HG03354 (cell line): ENCODE measurements around the gene KDELR1.

Experiments used
- ATAC-seq: cut with Tn5 transposase; IDR thresholded peaks from one replicate; pipeline ENCODE4 v1.9.1; 2021; ENCODE audit warnings: mild to moderate bottlenecking; ENCODE audit not compliant: unreplicated experiment, poor library complexity, severe bottlenecking

Gene KDELR1

DNA sequence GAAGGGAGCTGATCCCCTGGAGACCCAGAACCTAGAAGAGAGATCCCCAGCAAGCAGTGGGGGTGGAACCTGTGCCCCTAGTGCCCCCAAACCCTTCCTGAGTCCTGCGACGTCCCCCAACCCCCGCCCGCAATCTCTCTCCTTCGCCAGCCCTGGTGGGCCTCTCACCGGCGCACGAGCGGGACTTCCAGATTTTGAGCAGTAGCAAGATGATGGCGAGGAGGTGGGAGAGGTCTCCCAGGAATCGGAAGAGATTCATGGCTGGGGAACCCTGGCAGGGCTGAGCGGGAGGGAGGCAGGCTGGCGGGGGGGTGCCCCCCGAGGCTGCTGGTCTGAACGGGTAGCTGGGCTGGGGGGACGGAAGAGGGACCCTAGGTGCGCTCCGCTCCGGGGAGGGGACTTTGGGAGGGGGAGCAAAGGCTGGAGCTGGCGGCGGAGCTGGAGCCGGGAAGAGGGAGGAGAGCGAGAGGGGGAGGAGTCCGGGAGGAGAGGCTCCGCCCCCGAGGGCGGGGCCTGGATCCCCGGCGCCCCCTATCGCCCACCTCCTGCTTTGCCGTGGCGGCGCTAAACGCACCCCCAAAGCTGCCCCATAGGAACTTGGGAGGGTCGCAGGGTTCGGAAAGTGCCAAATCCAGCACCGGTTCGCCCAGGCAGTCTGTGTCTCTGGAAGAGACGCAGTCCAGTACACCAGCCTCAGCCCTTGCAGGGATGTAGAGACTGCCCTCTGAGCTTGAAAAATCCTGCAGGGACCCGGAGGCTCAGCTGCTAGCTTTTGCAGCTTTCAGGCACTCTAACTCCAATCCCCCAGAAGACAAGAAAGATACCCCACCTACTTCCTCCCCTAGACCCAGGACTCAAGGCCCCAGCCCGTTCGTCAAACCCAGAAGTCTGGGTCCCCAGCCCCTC, at the start of gene KDELR1:
TSS of gene KDELR1 (minus strand) at position 452 of the 906 bp plus-strand sequence. CDS start at position 259, 193 bp downstream.
- peak; percentile 79 for ATAC-seq

DNA sequence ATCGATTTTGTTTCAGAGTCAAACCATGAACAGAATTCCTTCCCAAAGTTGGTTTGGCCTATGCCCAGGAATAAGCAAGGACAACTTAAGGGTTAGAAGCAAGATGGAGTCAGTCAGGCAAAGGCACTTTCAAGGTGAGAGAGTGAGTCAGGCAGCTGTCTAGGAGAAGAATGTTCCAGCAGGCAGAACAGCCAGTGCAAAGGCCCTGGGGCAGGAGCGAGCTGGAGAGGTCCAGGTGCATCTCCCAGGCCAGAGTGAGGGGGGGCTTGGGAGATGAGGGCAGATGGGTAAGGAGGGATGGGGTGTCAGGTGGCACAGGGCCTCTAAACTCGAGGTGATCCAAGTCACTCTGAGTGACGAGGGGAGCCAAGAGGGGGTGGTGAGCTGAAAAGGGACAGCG, 45.2 kb upstream of the KDELR1 start:
- ATAC-seq, result no peak

DNA sequence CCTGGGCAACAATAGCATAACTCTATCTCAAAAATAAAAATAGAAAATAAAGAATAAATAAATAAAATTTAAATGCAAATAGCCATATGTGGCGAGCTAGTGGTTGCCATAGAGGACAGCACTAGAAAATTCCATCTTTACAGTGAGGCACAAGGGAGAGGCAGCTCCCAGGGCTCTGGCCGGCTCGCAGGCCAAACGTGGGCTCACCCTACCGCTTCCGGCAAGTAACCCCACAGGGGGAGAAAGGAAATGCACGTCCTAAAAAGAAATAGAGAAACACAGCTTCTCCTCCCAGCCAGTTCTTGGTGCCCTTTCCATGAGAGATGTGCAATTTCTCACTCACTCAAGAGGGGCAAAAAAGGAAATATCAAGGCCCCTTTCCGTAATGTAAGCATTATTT, 42.0 kb upstream of the KDELR1 start:
- no peak for ATAC-seq

DNA sequence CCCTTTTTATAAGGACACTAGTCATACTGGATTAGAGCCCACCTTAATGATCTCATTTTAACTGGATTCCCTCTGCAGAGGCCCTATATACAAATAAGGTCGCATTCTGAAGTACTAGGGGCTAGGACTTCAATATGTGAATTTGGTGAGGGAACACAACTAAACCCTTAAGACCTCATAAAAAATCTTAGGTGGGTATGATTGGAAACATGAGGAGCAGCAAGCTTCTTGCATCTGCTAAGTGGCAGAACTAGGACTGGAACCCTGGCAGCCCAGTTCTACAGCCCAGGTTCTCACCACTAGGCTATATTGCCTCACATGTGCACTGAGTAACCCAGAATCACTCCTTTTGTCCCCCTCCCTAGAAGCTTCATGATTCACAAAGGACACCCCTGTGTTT, 37.3 kb upstream of the KDELR1 start:
- no peak for ATAC-seq

GRCh38 chr19:48424694-48425219, 33.4 kb upstream of the KDELR1 start:
- ATAC-seq, result no peak

DNA sequence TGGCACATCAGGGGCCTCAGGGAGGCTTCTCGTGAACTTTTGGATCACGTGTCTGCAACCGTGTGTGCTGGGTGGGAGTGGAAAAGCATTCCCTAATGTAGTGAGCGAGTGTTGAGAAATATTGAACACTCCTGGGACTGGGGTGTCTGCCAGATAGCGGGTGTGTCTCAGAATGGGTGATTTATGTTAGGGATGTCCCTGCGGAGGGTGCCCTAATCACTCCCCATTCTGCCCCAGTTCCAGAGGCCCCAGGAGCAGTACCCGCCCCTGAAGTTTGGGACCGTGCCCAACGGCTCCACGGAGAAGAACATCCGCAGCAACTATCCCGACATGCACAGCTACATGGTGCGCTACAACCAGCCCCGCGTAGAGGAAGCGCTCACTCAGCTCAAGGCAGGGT, 30.2 kb upstream of the KDELR1 start:
- no peak for ATAC-seq

DNA sequence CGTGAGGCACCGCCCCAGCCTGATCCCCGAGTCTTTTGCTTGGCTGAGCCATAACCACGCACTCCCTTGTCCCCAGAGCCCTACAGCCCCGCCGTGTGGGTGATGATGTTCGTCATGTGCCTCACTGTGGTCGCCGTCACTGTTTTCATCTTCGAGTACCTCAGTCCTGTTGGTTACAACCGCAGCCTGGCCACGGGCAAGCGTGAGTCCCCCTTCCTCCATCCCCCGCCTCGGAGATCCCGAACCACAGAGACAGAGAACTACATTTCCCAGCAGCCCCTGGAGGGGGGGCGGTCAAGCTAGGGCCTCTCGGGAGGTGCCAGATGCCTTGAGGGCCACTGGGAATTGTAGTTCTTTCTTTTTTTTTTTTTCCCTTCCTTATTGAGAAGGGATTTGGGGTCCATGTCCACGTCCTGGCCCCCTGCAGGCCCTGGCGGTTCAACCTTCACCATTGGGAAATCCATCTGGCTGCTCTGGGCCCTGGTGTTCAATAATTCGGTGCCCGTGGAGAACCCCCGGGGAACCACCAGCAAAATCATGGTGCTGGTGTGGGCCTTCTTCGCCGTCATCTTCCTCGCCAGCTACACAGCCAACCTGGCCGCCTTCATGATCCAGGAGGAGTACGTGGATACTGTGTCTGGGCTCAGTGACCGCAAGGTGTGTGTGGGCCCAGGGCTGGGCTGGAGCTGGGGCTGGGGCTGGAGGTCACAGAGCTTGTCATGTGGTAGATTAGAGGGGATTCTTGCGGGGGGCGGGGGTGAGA, 28.0 kb upstream of the KDELR1 start:
- ATAC-seq, result no peak

- ATAC-seq, result no peak
These were observed 27.1 kb upstream of the KDELR1 start for GRCh38 chr19:48418317-48419064.

DNA sequence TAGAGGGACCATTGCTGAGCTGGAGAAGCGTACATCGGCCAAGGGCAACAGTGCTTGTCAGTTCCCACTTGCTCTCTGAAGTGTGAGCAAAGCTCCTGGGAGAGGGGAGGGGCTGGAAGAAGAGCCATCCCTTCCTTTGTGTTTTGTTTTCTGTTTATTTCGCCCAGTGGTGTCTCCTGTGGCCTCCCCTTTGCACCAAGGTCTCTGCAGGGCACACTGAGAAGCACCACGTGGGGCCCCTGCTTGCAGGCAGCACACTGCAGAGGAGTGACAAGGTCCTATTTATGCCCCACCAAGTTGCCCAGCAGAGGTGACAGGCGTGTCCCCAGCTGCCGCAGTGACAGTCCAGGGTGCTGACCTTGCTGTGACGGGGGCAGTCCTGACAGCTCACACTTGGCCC, 26.1 kb upstream of the KDELR1 start:
- ATAC-seq, result no peak

DNA sequence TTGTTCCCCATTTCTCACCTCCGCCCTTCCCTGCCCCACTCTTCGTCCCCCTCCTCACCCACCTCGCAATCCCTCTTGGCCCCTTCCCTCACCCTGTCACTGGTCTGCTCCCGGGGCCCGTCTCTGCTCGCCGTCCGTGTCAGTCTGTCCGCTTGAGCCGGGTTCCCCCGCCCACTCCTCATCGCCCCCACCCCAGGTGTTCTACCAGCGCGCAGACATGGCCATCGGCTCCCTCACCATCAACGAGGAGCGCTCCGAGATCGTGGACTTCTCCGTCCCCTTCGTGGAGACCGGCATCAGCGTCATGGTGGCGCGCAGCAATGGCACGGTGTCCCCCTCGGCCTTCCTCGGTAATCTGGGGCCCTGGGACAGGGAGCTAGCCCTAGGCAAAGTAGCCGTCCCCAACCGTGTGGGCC, 24.5 kb upstream of the KDELR1 start:
- ATAC-seq, result no peak

DNA sequence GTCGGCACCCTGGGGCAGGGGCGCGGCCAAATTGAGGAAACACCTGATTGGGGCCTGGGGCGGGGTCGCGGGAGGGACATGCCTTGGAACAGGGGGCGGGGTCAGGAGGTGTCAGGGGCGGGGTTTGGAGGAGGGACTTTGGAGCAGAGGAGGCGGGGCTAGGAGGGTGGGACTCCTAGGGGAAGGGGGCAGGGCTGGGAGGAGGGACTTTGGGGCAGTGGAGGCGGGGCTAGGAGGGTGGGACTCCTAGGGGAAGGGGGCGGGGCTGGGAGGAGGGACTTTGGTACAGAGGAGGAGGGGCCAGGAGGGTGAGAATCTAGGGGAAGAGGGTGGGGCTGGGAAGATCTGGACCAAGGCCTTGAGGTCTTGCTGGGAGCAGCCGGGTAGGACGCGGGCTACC, 24.0 kb upstream of the KDELR1 start:
- ATAC-seq, result no peak

DNA sequence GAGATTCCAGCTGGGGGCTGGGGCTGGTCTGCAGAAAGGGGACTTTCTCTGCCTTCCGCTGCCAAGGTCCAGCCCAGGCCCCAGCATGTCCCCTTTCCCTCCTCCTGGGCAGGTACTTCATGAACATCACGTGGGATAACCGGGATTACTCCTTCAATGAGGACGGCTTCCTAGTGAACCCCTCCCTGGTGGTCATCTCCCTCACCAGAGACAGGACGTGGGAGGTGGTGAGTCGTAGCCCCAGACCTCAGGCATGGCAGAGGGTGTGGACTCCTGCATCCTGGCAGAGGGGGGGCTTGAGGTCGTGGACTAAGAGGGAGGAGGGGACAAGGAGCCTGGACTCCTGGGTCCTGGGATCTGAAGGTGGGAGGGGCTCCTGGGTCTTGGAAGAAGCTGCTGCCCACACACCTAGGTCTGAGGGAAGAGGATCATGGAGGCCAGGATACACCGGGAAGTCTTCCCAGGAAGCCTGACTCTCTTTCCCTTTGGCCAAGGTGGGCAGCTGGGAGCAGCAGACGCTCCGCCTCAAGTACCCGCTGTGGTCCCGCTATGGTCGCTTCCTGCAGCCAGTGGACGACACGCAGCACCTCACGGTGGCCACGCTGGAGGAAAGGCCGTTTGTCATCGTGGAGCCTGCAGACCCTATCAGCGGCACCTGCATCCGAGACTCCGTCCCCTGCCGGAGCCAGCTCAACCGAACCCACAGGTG, 22.7 kb upstream of the KDELR1 start:
- ATAC-seq, result no peak

DNA sequence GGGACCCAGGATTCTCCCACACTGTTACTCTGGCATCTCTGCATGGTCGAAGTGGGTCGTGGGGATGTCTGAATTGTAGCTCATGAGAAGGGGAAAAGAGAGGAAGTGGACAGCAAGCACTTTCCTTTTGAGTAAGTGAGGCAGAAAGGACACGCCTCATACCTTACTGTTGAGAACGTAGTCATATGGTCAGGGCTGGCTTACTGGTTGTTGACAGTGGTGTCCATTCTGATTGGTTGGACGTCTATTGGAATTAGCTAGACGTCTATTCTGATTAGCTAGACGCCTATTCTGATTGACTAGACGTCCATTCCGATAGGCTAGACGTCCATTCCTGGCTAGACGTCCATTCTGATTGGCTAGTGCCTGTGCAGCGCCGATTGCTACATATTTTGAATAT, 14.5 kb upstream of the KDELR1 start:
- no peak for ATAC-seq

GRCh38 chr19:48405010-48405659, 13.8 kb upstream of the KDELR1 start:
- ATAC-seq, result no peak

DNA sequence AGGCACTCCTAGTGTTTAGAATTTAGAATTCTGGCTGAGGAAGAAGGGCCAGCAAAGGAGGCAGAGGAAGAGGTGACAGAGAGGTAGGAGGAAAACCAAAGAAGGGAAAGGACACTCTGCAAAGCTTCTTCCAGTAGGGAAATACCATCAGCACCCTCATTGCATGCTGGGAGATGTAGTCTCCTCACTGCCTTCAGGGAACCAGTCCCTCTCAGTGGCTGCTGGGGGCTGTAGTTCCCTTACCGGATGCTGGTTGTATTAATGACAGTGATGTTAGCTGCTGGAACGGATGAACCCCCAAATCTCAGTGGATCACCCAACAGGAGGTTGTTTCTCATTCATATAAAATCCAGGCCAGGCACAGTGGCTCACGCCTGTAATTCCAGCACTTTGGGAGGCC, 12.3 kb upstream of the KDELR1 start:
- peak; percentile 75 for ATAC-seq

DNA sequence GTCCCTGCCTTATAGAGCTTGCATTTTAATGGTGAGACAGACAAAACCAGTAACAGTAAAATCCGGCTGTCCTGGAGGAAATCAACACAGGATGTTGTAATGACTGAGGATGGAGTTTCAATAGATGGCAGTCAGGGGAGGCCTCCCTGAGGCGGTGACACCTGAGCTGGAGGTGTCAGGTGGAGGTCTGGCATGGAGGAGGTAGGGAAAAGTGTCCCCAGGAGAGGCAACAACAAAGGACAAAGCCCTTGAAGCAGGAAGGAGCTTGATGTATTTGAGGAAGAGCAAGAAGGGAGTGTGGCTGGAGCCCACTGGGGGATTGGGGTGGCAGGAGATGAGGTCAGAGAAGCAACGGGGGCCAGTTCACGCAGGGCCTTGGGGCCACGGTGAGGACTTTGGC, 9.9 kb upstream of the KDELR1 start:
- ATAC-seq, result no peak

DNA sequence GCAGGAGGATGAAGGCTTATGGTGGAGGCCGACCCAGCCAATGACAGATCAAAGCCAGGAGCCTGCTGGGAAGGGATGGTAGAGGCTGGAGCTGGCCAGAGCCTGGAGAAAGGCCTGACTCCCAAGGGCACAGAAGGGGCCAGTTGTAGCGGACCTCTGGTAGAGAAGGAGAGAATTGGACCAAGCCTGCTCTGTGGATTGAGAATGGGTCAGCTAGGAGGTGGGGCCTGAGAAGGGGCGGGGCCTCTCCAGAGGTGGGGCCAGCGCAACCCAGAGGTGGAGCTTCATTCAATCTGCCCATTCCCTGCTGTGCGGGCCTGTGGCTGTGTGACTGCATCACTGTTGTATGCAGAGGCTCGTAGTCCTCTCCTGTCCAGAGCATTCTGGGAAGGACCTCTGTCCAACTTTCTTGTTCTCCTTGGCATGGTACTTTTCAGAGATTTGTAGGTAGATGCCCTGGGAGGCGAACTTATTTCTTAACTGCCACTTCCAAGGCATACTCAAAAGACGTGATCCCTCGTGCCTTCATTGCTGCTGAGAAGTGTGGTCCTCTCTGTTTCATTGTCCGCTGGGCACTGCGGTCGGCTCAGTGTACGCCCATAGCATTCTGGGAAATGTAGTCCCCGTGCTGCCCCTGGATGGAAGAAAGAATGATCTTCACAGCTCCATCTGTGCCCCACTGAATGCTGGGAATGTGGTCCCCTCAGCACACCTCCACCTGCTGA, 8.8 kb upstream of the KDELR1 start:
- no peak for ATAC-seq
